SH-SY5Y (cell line): Measurements from ENCODE around the gene OR2H2.

Experiments
- GATA2 ChIP-seq: IDR thresholded peaks from 2 replicates; pipeline ENCODE4 v1.6.1; 2011; ENCODE audit warnings: mild to moderate bottlenecking, low read depth, low read length
- GATA3 ChIP-seq: IDR thresholded peaks from 2 replicates; pipeline ENCODE4 v1.6.1; 2011; ENCODE audit warnings: low read depth, mild to moderate bottlenecking, low read length, moderate library complexity

GRCh38 chr6:29547573-29547972, 37.3 kb upstream of the OR2H2 start:
- TF ChIP-seq GATA2 = no peak
- no peak for TF ChIP-seq GATA3
